K562 (cell line): Measurements from ENCODE around the gene ASCC1. TPM values are rescaled to one million over a fixed set of nuclear protein-coding genes. Genes with fewer than 3 reads are reported as not detected.

Experiments used
- CXXC5 ChIP-seq: fragments of 250-450 bp; sonication (Bioruptor Pico); IDR thresholded peaks from 2 replicates; pipeline ENCODE4 v1.8.0; 2022; ENCODE audit warnings: inconsistent platforms, mild to moderate bottlenecking, moderate library complexity
- FOXA3 ChIP-seq, 2 experiments: fragments of 450-650 bp in 1 of 2; sonication (generic) in 1 of 2; formaldehyde crosslinking; IDR thresholded peaks in 1 of 2; conservative IDR thresholded peaks in 1 of 2; 2 replicates each; pipeline versions ENCODE4 v1.4.0 to v1.8.0; 2020 to 2022; ENCODE audit warnings: mild to moderate bottlenecking in 2 of 2, missing genetic modification reagents in 1 of 2
- GTF2A2 ChIP-seq: IDR thresholded peaks from 2 replicates; pipeline ENCODE4 v1.6.1; 2016; ENCODE audit warnings: mild to moderate bottlenecking, missing genetic modification characterization, missing compliant biosample characterization
- HDGF ChIP-seq: fragments of 450-650 bp; IDR thresholded peaks from 2 replicates; pipeline ENCODE4 v1.6.1; 2016
- LEF1 ChIP-seq: fragments of 450-650 bp; IDR thresholded peaks from 2 replicates; pipeline ENCODE4 v1.6.1; 2016; ENCODE audit warnings: mild to moderate bottlenecking
- MEF2D ChIP-seq: conservative IDR thresholded peaks from 2 replicates; pipeline ENCODE4 v1.6.1; 2016; ENCODE audit warnings: low read depth, missing genetic modification characterization, missing compliant biosample characterization
- NFE2 ChIP-seq: IDR thresholded peaks from 2 replicates; pipeline ENCODE4 v1.6.1; 2014; ENCODE audit warnings: antibody characterized with exemption, low read depth
- NONO ChIP-seq, 2 experiments: fragments of 200-400 bp in 1 of 2; fragments of 450-650 bp in 1 of 2; formaldehyde crosslinking in 1 of 2; IDR thresholded peaks; 2 replicates each; pipeline ENCODE4 v1.6.1; 2017; ENCODE audit warnings: low read depth in 2 of 2, mild to moderate bottlenecking in 2 of 2, moderate library complexity in 2 of 2, low read length in 1 of 2
- PRPF4 ChIP-seq: fragments of 200-400 bp; formaldehyde crosslinking; IDR thresholded peaks from one replicate; pipeline ENCODE4 v1.6.1; 2017; ENCODE audit warnings: low read length, low read depth, mild to moderate bottlenecking; ENCODE audit not compliant: insufficient read depth, poor library complexity, severe bottlenecking
- RBM17 ChIP-seq: fragments of 200-400 bp; formaldehyde crosslinking; IDR thresholded peaks from 2 replicates; pipeline ENCODE4 v1.6.1; 2017; ENCODE audit warnings: low read depth, mild to moderate bottlenecking, low read length, borderline replicate concordance
- SETDB1 ChIP-seq: IDR thresholded peaks from one replicate; pipeline ENCODE4 v1.6.1; 2012; ENCODE audit warnings: low read length, control low read depth, inconsistent platforms
- TCF7 ChIP-seq: sonication (generic); IDR thresholded peaks from 2 replicates; pipeline ENCODE4 v1.6.1; 2016; ENCODE audit warnings: antibody characterized with exemption, borderline replicate concordance
- YY1 ChIP-seq, 3 experiments: IDR thresholded peaks; 2 replicates each; pipeline ENCODE4 v1.6.1; 2011; ENCODE audit warnings: low read length in 2 of 3, mild to moderate bottlenecking in 2 of 3, moderate library complexity in 2 of 3, borderline replicate concordance in 1 of 3, control low read depth in 1 of 3, low read depth in 1 of 3; ENCODE audit not compliant: insufficient read depth in 3 of 3, insufficient replicate concordance in 2 of 3, control insufficient read depth in 1 of 3, insufficient read length in 1 of 3; ENCODE audit errors: extremely low read depth in 1 of 3
- ZNF175 ChIP-seq: fragments of 200-800 bp; sonication (Bioruptor generic); IDR thresholded peaks from 2 replicates; pipeline ENCODE4 v1.6.1; 2016; ENCODE audit warnings: low read depth, mild to moderate bottlenecking, missing genetic modification characterization, missing compliant biosample characterization
- ZNF282 ChIP-seq: sonication (generic); formaldehyde crosslinking; IDR thresholded peaks from 2 replicates; pipeline ENCODE4 v1.8.1; 2023; ENCODE audit warnings: missing genetic modification reagents
- polyA plus RNA-seq, 8 experiments: library from polyadenylated mRNA; depleted of rRNA in 4 of 8; stranded (reverse) in 5 of 8; unstranded in 3 of 8; fragments of >200 nt; fragmentation: Nextera tagmentation in 2 of 8; fragmentation: Illumina TruSeq in 1 of 8; extraction: Ambion mirVana in 2 of 8; extraction: Trizol in 1 of 8; gene quantifications; 2 replicates each; pipeline versions ENCODE4 v1.2.1 to v1.2.3, GENCODE V29; 2011 to 2014; ENCODE audit warnings: inconsistent platforms in 1 of 8, missing spikeins in 1 of 8
- total RNA-seq, 7 experiments: library from RNA; depleted of rRNA in 6 of 7; stranded (reverse); fragments of >200 nt in 6 of 7; fragmentation: Illumina TruSeq in 2 of 7; extraction: Trizol in 2 of 7; gene quantifications; 2 replicates each; pipeline versions ENCODE4 v1.2.1 to v1.2.3, GENCODE V29; 2011 to 2021; ENCODE audit warnings: low replicate concordance in 1 of 7
- TF ChIP-seq, protein P1 (sequence below): fragments of 250-450 bp; sonication (Bioruptor Pico); IDR thresholded peaks from 2 replicates; pipeline ENCODE4 v1.8.0; 2022; ENCODE audit warnings: inconsistent platforms, mild to moderate bottlenecking, moderate library complexity, borderline replicate concordance
- TF ChIP-seq, protein P2 (sequence below): fragments of 250-450 bp; sonication (Bioruptor Pico); IDR thresholded peaks from 2 replicates; pipeline ENCODE4 v1.5.0; 2022; ENCODE audit warnings: mild to moderate bottlenecking
- TF ChIP-seq, protein P3 (sequence below): fragments of 450-650 bp; formaldehyde crosslinking; IDR thresholded peaks from 2 replicates; pipeline ENCODE4 v1.4.0; 2020; ENCODE audit warnings: mild to moderate bottlenecking, moderate library complexity
- TF ChIP-seq, protein P4 (sequence below): IDR thresholded peaks from 2 replicates; pipeline ENCODE4 v1.6.1; 2011; ENCODE audit warnings: borderline replicate concordance, low read depth, mild to moderate bottlenecking, moderate library complexity, low read length; ENCODE audit not compliant: insufficient read depth, poor library complexity, severe bottlenecking

Gene ASCC1
- total and polyA plus RNA-seq, 9 of the 15 experiments (the other 6 are each of a cell fraction or from before 2014, with no cell fraction given): 31.7 to 73.3 (median 52.8) TPM

DNA sequence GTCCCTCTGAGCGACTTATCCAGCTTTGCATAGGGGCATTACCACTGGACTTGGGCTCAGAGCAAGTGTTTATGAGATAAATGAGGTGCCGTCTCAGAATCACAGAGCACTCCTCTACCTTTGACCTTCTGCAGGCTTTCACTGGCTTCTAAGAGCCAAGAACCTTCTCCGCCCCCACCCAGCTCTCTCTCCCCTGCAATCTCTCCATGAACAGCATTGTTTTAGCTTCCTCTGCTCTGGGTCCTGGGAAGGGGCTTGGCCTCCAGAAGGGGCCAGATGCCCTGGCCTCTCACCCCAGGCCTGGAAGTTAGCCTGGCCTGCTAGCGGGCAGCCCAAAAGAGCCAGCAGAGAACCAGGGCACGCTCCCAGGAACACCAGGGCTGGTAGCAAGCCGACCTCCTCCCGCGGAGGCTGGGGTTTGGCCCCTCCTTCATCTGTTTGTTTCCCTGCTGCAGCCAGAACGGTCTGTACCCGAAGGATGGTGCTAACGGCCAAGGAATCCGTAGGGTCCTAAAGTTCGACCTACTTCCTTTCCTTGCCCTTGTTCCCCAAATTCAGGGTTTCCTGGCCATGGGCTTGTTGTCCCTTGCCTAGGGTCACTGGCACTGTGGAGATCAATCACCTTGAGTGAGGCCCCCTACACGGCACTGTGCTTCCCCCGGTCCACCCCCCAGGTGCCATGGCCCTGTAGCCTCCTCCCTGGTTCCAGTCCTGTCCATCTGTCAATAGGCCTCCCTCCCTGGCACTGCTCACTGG lies 38.9 kb upstream of the ASCC1 start (continued):
- TF ChIP-seq TCF7 (no peak), NFE2 (no peak), HDGF (peak; percentile 51; the same call in 1 of the 2 replicates), CXXC5 (CRISPR knock-in tag) (peak; percentile 58), FOXA3 (CRISPR knock-in tag; conservative IDR thresholded peaks at IDR 0.05 in 1 of 2, IDR thresholded peaks at IDR 0.05 in 1 of 2) (no peak), RBM17 (no peak), ZNF282 (CRISPR knock-in tag) (no peak), SETDB1 (no peak), GTF2A2 (tag) (no peak), YY1 (IDR thresholded peaks at IDR 0.05; ENCODE audit: borderline replicate concordance in 1 of 3, control insufficient read depth in 1 of 3, extremely low read depth in 1 of 3, insufficient read depth in 3 of 3, insufficient read length in 1 of 3, insufficient replicate concordance in 2 of 3, low read depth in 1 of 3, low read length in 2 of 3) (no peak), LEF1 (peak; percentile 66; the same call in 1 of the 2 replicates), PRPF4 (no peak), MEF2D (tag) (no peak), NONO (IDR thresholded peaks at IDR 0.05; ENCODE audit: low read depth in 2 of 2, low read length in 1 of 2) (no peak), ZNF175 (no peak; the same call in 1 of the 2 replicates)
- TF ChIP-seq, protein P1, sequence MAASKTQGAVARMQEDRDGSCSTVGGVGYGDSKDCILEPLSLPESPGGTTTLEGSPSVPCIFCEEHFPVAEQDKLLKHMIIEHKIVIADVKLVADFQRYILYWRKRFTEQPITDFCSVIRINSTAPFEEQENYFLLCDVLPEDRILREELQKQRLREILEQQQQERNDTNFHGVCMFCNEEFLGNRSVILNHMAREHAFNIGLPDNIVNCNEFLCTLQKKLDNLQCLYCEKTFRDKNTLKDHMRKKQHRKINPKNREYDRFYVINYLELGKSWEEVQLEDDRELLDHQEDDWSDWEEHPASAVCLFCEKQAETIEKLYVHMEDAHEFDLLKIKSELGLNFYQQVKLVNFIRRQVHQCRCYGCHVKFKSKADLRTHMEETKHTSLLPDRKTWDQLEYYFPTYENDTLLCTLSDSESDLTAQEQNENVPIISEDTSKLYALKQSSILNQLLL (CRISPR knock-in tag): no peak
- TF ChIP-seq, protein P2, sequence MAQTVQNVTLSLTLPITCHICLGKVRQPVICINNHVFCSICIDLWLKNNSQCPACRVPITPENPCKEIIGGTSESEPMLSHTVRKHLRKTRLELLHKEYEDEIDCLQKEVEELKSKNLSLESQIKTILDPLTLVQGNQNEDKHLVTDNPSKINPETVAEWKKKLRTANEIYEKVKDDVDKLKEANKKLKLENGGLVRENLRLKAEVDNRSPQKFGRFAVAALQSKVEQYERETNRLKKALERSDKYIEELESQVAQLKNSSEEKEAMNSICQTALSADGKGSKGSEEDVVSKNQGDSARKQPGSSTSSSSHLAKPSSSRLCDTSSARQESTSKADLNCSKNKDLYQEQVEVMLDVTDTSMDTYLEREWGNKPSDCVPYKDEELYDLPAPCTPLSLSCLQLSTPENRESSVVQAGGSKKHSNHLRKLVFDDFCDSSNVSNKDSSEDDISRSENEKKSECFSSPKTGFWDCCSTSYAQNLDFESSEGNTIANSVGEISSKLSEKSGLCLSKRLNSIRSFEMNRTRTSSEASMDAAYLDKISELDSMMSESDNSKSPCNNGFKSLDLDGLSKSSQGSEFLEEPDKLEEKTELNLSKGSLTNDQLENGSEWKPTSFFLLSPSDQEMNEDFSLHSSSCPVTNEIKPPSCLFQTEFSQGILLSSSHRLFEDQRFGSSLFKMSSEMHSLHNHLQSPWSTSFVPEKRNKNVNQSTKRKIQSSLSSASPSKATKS: no peak
- TF ChIP-seq, protein P3, sequence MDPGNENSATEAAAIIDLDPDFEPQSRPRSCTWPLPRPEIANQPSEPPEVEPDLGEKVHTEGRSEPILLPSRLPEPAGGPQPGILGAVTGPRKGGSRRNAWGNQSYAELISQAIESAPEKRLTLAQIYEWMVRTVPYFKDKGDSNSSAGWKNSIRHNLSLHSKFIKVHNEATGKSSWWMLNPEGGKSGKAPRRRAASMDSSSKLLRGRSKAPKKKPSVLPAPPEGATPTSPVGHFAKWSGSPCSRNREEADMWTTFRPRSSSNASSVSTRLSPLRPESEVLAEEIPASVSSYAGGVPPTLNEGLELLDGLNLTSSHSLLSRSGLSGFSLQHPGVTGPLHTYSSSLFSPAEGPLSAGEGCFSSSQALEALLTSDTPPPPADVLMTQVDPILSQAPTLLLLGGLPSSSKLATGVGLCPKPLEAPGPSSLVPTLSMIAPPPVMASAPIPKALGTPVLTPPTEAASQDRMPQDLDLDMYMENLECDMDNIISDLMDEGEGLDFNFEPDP (CRISPR knock-in tag): 0 out of 2 replicates have a peak, but pooled peaks have one; percentile 51
- TF ChIP-seq, protein P4, sequence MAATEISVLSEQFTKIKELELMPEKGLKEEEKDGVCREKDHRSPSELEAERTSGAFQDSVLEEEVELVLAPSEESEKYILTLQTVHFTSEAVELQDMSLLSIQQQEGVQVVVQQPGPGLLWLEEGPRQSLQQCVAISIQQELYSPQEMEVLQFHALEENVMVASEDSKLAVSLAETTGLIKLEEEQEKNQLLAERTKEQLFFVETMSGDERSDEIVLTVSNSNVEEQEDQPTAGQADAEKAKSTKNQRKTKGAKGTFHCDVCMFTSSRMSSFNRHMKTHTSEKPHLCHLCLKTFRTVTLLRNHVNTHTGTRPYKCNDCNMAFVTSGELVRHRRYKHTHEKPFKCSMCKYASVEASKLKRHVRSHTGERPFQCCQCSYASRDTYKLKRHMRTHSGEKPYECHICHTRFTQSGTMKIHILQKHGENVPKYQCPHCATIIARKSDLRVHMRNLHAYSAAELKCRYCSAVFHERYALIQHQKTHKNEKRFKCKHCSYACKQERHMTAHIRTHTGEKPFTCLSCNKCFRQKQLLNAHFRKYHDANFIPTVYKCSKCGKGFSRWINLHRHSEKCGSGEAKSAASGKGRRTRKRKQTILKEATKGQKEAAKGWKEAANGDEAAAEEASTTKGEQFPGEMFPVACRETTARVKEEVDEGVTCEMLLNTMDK: no peak
